ENCODE measurements around the gene AOX1. TPM values are rescaled to one million over a fixed set of nuclear protein-coding genes. Genes with fewer than 3 reads are reported as not detected.

Gene AOX1
- total and polyA plus RNA-seq, 10 of the 15 experiments (the other 5 are each of a cell fraction or from before 2014, with no cell fraction given) = 0.03 to 0.56 (median 0.19) TPM; not detected in 6

DNA sequence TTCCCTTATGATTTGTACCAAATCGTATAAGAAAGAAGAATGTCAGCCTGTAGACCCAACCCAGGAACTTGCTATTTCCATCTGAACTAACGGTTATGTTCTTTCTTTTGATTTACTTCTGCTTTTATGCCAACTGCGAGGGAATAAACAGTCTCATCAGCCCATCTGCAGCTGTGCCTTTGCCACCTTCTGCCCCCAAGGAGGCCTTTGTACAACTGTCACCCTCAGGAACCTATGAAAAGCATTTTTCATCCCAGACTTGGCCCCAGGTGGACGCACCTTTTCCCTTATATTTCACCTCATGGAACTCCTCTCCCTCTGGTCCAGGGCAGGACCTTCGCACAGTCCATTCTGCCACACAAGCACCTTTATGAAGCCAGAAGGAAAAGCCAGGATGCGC lies 109.8 kb downstream of the AOX1 start:
- DNase-seq (ENCODE audit: low read depth, low spot score) (no peak), FAIRE-seq (no peak), ATAC-seq (no peak)
- WGBS (ENCODE audit: insufficient coverage, insufficient replicate concordance, low lambda C conversion rate, missing lambda C conversion rate) = 31% methylated on average over 6 of the region's 6 CpGs
- ChIA-PET RAD21 (ENCODE audit: unreplicated experiment) (no interaction called here), POLR2A (no interaction called here), CTCF (interaction anchor here (1.0 kb wide), 1 partner anchor 212 kb away, joined by 3 read pairs; no protein-coding TSS in a partner anchor), SMC1A (ENCODE audit: uncharacterized antibody, unreplicated experiment) (no interaction called here)
- H4K20me1 ChIP-seq (ENCODE audit: control insufficient read depth, insufficient read depth) = no peaks in the 10 kb centered on the region
- intact Hi-C loops (cut with micrococcal nuclease; ENCODE audit: unreplicated experiment) = no loop called here
- TF ChIP-seq, protein P1, sequence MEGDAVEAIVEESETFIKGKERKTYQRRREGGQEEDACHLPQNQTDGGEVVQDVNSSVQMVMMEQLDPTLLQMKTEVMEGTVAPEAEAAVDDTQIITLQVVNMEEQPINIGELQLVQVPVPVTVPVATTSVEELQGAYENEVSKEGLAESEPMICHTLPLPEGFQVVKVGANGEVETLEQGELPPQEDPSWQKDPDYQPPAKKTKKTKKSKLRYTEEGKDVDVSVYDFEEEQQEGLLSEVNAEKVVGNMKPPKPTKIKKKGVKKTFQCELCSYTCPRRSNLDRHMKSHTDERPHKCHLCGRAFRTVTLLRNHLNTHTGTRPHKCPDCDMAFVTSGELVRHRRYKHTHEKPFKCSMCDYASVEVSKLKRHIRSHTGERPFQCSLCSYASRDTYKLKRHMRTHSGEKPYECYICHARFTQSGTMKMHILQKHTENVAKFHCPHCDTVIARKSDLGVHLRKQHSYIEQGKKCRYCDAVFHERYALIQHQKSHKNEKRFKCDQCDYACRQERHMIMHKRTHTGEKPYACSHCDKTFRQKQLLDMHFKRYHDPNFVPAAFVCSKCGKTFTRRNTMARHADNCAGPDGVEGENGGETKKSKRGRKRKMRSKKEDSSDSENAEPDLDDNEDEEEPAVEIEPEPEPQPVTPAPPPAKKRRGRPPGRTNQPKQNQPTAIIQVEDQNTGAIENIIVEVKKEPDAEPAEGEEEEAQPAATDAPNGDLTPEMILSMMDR (IDR thresholded peaks at IDR 0.05 in 2 of 3, conservative IDR thresholded peaks at IDR 0.05 in 1 of 3; ENCODE audit: control insufficient read depth in 2 of 3, extremely low read depth in 1 of 3, insufficient read depth in 1 of 3, low read depth in 3 of 3, low read length in 3 of 3) = no peak
- no peak for TF ChIP-seq YBX1 (IDR thresholded peaks at IDR 0.05)
- no peak for TF ChIP-seq USF2 (IDR thresholded peaks at IDR 0.05; ENCODE audit: borderline replicate concordance, low read depth, low read length)
- TF ChIP-seq TCF12 (IDR thresholded peaks at IDR 0.05; ENCODE audit: low read depth, low read length) = no peak
- no peak for TF ChIP-seq NR2C2 (IDR thresholded peaks at IDR 0.05; ENCODE audit: borderline replicate concordance, control insufficient read depth, insufficient read length, low read depth)
- TF ChIP-seq NFYB (IDR thresholded peaks at IDR 0.05; ENCODE audit: insufficient read depth, low read depth, low read length) = no peak
- no peak for TF ChIP-seq PML (IDR thresholded peaks at IDR 0.05; ENCODE audit: low read length)
- TF ChIP-seq ELK1 (IDR thresholded peaks at IDR 0.05; ENCODE audit: low read depth, low read length) = no peak
- TF ChIP-seq BRCA1 (IDR thresholded peaks at IDR 0.05; ENCODE audit: low read depth, low read length) = no peak
- TF ChIP-seq KDM1A (IDR thresholded peaks at IDR 0.05; ENCODE audit: borderline replicate concordance) = no peak
- no peak for TF ChIP-seq ZNF274 (IDR thresholded peaks at IDR 0.05; ENCODE audit: insufficient read depth, insufficient read length)
- H3K9me3 ChIP-seq (replicated peaks; ENCODE audit: control insufficient read depth, insufficient read depth, low read length) = no peaks in the 10 kb centered on the region
- H3K4me1 ChIP-seq (ENCODE audit: control insufficient read depth, insufficient read depth, low read length) = no peaks in the 10 kb centered on the region
- no peak overlapping the region for H3K4me3 ChIP-seq
- BruUV-seq (replicated peaks) = no TSS peak
- no peak overlapping the region for H3K27ac ChIP-seq (ENCODE audit: control insufficient read depth, insufficient read depth)
- no peak overlapping the region for H3K4me2 ChIP-seq (ENCODE audit: control insufficient read depth, insufficient read depth)
- no peaks in the 10 kb centered on the region; a peak in 4 of 4 replicates for H3K27me3 ChIP-seq (replicated peaks in 1 of 2; ENCODE audit: control insufficient read depth in 2 of 2, insufficient read depth in 2 of 2, low read length in 1 of 2)
- no peak overlapping the region for H2AFZ ChIP-seq (ENCODE audit: control insufficient read depth, low read depth, low read length)
- in situ Hi-C loops (cut with MboI) = no loop called here
- H3K79me2 ChIP-seq (ENCODE audit: control insufficient read depth, insufficient read depth, low read length) = no peaks in the 10 kb centered on the region
- no peak overlapping the region for H3K9ac ChIP-seq (ENCODE audit: control insufficient read depth, insufficient read depth, low read length)
- H3K36me3 ChIP-seq (ENCODE audit: control insufficient read depth in 2 of 2, insufficient read depth in 2 of 2, low read length in 1 of 2) = no peaks in the 10 kb centered on the region

All from GM12878 (cell line).